HG03095 (cell line): ENCODE measurements around the gene ZNF592.

Experiments
- ATAC-seq: cut with Tn5 transposase; IDR thresholded peaks from one replicate; pipeline ENCODE4 v1.9.1; 2021; ENCODE audit warnings: moderate library complexity; ENCODE audit not compliant: unreplicated experiment

ZNF592 gene

DNA sequence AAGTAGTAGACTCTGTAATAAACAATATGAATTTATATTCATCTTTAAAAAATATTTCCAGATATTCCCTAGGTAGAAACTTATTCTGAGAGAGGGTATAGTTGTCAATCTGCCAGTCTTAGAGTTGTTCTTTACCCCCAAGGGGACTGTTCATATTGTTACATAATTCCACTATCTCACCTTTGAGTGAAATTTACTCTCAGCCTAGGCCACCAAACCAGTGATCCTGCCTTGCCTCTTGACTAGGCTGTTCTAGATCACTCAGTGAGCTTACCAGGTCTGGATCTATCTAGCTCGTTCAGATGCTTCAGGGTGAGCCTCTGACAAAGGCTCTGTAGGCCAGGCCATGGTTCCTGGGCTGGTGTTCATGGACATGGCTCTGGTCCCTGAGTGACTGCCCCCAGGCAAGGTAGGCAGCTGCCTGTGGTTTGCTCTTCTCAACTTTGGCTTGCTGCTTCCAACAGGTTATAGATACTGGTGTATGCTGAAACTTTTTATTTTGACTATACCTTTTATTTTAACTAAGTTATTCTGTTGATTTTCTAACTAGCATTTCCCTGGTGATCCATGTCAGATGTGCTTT lies 27.6 kb downstream of the ZNF592 start:
- no peak for ATAC-seq

DNA sequence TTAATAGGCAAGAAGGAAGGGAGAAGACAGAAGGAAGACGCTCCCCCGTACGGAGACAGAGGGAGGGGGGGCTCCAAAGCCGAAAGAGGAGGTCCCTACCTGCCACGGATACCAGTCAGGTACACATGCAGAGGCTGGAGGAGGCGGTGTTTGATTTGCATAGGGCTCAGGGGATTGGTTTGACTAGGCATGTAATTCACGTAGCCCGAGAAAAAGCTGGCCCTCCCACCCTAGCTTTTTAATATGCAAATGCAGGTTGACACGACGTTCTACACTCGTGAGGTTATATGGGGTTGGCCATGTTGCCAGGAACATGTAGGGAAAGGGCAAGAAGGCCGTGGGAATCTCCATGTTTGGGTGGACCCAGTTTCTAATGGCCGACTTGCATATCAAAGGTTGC lies 29.8 kb downstream of the ZNF592 start:
- no peak for ATAC-seq

DNA sequence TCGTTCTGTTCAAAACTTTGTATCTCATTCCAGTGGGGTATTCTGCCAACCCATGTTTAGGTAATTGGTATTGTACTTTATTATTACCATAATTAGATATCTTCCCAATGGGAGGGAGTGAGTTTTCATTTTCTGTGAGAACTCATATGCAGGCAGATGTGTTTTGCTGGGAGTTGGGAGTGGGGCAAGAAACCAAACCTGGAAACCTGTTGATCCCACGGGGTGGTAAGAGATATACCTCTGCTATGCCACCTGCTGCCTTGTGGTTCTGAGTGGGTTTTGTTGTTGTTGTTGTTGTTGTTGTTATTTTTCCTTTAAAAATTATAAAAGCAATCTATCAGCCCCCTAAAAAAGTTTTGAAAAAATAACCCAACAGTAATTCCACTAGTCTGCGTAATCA lies 32.1 kb downstream of the ZNF592 start:
- ATAC-seq: no peak

DNA sequence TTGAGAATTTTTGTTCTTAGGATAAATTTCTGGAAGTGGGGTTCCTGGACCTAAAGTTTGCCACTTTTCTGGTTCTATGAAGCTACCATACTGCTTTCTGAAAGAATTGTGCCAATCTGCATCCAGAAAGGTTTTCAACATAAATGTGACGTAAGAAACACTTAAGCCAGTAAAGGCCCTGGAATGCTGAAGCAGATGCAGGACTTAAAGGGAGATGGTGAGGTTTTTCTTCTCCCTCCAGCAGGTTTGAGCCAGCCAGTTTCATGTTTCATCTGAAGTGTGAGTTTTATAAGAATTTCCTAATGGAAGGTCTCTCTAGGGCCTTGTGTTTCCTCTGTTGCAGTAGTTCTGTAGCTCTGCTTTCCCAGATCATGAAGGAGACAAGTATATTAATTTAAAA lies 33.1 kb downstream of the ZNF592 start:
- ATAC-seq: no peak

DNA sequence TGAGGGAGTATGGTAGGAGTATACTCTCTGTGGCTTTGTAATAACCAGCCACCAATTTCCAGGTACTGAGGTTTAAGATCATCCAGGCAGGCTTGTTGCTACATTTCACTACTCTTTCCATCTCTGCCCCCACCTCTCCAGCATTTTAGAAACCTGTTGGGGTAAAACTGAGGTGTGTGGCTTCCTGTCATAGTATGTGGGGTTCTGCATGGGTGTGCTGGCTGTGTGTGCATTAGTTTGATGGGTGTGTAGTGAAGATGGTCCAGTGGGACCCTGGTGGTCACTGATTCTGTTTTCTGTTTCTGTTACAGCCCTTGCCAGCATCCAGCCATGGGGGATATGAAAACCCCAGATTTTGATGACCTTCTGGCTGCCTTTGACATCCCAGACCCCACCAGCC lies 34.0 kb downstream of the ZNF592 start:
- no peak for ATAC-seq

DNA sequence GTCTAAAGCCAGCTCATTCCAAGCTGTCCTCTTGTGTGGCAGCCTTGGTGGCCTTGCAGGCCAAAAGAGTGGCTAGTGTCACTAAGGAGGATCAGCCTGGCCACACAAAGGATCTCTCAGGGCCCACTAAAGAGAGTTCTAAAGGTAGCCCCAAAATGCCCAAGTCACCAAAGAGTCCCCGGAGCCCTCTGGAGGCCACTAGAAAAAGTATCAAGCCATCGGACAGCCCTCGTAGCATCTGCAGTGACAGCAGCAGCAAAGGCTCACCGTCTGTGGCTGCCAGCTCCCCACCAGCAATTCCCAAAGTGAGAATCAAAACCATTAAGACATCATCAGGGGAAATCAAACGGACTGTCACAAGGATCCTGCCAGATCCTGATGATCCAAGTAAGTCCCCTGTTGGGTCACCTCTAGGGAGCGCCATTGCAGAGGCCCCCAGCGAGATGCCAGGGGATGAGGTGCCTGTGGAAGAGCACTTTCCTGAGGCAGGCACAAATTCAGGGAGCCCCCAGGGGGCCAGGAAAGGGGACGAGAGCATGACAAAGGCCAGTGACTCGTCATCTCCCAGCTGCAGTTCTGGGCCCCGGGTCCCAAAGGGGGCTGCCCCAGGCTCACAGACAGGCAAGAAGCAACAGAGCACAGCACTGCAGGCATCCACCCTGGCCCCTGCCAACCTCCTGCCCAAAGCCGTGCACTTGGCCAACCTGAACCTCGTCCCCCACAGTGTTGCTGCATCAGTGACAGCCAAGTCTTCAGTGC lies 35.3 kb downstream of the ZNF592 start:
- ATAC-seq: no peak

DNA sequence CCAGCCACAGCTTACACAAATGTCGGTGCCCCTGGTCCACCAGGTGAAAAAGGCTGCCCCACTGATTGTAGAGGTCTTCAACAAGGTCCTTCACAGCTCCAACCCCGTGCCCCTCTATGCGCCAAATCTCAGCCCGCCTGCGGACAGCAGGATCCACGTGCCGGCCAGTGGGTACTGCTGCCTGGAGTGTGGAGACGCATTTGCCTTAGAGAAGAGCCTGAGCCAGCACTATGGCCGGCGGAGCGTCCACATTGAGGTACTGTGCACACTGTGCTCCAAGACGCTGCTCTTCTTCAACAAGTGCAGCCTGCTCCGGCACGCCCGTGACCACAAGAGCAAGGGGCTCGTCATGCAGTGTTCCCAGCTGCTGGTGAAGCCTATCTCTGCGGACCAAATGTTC lies 35.9 kb downstream of the ZNF592 start:
- no peak for ATAC-seq

DNA sequence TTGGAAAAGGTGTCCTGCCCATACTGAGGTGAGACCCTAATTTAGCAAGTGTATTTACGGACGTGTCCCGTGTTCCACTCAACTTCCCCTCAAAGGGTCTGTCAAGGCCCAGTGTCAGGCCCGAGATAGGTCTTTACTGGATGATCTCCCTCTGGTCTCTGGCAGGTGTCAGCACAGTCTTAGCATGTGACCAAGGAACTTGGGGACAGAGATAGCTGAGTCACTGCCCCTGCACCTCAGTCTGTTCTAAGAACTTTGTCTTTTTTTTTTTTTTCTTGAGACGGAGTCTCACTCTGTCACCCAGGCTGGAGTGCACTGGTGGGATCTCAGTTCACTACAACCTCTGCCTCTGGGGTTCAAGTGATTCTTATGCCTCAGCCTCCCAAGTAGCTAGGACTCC lies 36.7 kb downstream of the ZNF592 start:
- no peak for ATAC-seq

DNA sequence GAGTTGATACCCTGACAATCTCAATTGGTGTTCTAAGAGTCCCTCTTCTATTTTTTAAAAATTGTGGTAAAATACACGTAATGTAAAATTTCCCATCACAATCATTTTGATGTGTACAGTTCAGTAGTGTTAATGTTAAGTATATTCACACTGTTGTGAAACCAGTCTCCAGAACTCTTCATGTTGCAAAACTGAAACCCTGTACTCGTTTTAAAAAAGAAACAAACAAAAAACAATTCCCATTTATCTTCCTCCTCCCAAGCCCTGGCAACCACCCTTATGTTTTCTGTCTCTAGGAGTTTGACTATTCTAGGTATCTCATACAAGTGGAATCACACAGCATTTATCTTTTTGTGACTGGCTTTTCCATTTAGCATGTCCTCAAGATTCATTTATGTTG lies 40.1 kb downstream of the ZNF592 start:
- no peak for ATAC-seq

DNA sequence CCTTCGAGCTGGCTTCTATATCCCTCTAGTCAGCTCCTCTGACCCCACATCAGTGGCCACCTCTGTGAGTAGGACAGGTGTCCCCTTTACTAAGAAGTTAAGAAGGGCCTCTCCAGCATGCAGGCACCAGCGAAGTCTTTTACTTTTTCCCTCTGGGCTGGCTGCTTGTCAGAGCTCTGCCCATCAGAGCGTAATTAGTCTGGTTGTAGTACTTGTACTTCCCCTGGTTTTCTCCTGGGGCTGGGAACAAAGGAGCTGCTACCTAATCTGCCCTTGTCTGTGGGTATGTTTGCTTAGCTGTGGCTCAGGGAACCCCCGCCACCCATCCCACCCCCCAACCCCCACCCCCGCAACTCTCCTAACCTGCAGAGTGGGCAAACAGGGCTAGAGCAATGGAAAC lies 41.4 kb downstream of the ZNF592 start:
- no peak for ATAC-seq

DNA sequence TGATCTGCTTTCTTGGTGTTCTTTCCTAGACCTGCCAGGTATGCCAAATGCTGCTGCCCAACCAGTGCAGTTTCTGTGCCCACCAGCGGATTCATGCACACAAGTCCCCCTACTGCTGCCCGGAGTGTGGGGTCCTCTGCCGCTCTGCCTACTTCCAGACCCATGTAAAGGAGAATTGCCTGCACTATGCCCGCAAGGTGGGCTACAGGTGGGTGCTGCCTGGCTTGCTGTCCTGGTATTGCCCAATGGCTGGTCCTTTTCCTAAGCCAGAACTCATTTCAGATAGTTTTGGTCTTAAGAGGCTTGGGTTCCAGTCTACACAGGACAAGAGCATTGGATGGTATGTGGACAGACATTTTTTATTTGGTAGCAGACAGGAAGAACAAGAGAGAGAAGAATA lies 42.3 kb downstream of the ZNF592 start:
- ATAC-seq: no peak

DNA sequence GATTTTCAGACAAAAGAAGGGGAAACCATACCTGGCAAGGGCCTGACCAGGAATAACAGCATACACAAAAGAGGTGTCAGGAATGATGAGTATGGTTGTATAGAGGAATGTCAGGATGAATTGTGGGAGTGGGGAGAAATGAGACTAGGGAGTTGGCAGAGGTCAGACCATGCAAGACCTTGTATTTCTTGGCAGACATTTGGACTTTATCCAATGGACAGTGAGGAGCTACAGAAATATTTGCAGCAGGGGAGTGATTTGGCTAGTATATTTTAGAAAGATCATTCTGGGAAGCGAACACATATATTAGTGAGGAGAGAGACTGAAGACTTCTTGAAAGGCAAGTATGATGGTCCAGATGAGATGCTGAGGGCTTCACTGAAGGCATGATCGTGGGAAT lies 43.4 kb downstream of the ZNF592 start:
- no peak for ATAC-seq

DNA sequence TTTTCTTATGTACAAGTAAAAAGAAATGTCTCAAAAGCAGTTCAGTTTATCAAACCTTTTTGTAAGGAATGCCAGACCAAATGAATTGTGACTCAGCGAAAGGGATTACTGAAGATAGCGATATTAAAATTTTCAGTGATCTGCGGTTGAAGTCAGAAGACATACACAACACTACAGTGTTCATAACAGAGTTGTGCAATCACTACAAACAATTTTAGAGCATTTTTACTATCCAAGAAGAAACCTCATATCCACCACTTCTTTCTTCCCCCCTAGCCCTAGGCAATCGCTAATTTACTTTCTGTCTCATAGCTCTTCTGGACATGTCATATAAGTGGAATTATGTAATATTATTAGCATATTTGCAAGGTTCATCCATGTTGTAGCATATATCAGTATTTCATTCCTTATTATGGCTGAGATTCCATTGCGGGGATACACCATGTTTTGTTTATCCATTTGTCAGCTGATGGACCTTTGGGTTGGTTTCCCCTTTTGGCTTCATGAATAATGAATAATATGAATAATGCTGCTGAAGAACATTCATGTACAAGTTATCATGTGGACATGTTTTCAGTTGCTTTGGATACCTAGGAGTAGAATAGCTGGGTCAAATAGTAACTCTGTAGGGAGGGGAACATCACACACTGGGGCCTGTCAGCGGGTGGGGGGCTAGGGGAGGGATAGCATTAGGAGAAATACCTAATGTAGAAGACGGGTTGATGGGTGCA lies 45.2 kb downstream of the ZNF592 start:
- no peak for ATAC-seq

DNA sequence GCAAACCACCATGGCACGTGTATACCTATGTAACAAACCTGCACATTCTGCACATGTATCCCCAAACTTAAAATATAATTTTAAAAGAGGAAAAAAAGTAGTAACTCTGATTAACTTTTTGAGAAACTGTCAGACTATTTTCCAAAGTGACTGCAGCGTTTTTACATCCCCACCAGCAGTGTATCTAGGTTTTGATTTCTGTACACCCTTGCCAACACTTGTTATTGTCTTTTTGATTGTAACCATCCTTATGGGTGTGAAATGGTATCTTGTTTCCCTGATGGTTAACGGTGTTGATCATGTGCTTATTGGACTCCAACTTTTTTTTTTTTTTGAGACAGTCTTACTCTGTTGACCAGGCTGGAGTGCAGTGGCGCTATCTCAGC lies 45.8 kb downstream of the ZNF592 start:
- ATAC-seq: no peak

DNA sequence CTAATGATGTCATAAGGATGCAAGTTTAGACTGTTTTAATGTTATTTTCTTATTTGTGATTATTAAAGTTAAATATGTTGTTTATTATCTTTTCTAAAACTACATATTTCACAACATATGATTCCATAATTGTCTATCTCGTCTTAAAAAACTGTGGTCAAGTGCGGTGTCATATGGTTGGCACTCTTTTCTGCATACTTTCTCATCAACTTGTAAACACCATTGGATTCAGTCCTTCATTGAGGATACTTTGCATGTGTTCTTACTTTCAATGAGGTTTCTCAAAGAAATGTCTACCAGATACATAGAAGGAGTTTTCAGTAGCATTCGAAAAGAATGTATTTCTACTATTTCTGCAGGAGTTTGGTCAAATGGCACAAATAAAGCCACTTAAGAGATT lies 46.8 kb downstream of the ZNF592 start:
- ATAC-seq: no peak

DNA sequence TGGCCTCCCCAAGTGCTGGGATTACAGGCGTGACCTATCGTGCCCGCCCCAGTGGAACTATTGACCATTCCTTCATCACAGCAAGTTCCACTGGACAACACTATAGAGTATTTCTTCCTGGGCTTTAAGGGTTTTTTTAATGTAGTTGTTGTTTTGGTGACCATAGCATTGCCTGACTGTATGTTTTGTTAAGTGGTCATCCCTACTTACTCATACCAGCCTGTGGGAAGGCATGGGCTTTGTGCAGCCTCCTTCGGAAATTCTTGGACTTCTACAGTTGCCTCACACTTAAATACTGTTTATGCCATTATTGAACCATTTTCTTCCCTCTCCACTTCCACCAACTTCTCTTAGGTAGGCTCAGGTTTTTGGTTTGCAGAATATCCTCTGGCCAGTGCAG lies 48.8 kb downstream of the ZNF592 start:
- no peak for ATAC-seq

DNA sequence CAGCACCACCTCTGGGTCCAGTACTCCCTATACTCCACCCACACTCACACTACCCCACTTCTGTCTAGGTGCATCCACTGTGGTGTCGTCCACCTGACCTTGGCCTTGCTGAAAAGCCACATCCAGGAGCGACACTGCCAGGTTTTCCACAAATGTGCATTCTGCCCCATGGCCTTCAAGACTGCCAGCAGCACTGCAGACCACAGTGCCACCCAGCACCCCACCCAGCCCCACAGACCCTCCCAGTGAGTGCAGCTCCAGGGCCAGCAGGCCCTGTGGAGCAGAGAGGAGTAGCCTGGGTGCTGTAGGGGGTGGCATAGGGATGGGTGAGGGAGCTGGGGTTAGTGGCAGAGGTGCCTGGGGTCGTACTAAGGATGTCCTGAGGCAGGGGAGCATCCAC lies 49.4 kb downstream of the ZNF592 start:
- ATAC-seq: no peak

DNA sequence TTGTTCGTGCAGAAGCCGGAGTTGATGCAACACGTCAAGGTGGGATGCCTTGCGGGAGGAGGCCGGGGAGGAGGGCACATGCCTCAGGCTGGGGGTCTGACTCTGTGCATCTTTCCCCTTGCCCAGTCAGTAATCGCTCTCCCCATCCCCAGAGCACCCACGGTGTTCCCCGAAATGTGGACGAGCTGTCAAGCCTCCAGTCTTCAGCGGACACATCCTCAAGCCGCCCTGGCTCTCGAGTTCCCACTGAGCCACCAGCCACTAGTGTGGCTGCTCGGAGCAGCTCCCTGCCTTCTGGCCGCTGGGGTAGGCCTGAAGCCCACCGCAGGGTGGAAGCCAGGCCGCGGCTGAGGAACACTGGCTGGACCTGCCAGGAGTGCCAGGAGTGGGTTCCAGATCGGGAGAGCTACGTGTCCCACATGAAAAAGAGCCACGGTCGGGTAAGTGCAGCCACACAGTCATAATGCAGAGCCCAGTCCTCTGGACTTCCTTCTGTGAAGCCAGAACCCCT lies 50.1 kb downstream of the ZNF592 start:
- ATAC-seq: no peak

DNA sequence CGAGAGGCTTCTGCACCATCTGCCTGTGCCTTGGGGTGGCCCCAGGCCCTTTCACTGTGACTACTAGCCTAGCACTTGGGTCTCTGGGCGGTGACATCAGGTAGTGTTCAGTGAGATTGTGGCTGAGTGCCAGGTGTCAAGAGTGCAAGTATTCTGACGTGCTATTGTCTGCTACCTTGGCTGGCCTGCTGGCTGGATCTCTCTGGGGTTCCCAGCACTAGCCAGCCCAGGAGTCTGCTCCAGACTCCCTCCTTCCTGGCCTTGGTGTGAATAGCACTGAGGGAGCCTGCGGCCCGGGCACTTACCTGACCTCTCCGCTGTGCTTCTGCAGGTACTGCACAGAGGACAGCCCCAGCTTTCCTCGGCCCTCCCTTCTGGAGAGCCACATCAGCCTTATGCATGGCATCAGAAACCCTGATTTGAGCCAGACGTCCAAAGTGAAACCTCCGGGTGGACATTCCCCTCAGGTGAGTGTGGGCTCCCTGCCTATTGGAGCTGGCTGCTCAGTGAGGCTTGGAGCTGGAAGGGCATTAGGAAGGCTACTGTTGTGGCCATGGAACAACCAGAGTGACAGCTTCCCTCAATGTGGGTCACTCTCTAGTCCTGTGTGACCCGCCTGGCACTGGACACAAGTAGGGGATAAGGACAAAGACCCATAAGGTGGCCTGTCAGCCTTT lies 51.3 kb downstream of the ZNF592 start:
- no peak for ATAC-seq

DNA sequence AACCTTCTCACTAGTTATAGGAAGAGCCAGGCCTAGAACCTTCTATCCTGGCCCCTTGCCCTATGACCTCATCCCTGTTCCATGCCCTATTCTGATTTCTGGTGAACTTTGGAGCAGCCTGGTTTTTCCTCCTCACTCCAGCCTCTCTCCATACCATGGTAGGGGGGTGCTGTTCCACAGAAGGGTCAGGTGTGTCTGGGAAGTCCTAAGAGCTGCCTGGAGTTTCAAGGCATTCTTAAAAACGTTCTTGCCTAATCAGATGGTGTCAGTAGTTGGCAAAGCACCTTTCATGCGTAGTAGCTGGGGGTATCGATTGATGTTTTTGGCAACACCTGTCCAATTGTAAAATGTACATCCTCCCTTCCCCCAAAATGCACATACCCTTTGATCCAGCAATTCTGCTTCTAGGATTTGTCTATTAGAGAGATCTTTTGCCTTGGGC lies 52.0 kb downstream of the ZNF592 start:
- no peak for ATAC-seq
